Retinal pigment epithelial cell (primary cell): ENCODE data around the gene LMBR1.

Source experiments
- DNase-seq: peaks from one replicate; pipeline ENCODE4 v3.0.0-alpha.2; 2010; ENCODE audit warnings: low read depth
- H3K4me3 ChIP-seq: 2 replicates; pipeline ENCODE4 v1.5.1; 2011; ENCODE audit warnings: mild to moderate bottlenecking, low read length, control low read depth, moderate library complexity
- CTCF ChIP-seq: conservative IDR thresholded peaks from 2 replicates; pipeline ENCODE4 v1.5.1; 2011; ENCODE audit warnings: low read depth, low read length, control low read depth, inconsistent platforms

Gene LMBR1

GRCh38 chr7:156765901-156766656, 126.9 kb downstream of the LMBR1 start:
- no peak for DNase-seq
- TF ChIP-seq CTCF, result no peak
- H3K4me3 ChIP-seq, result no peak overlapping the region

- TF ChIP-seq CTCF, result no peak
- no peak overlapping the region for H3K4me3 ChIP-seq
- DNase-seq, result no peak
Measured at GRCh38 chr7:156764766-156765165, 128.2 kb downstream of the LMBR1 start.

- peak; percentile 81 for TF ChIP-seq CTCF
- H3K4me3 ChIP-seq, result no peak overlapping the region
- DNase-seq, result peak; percentile 36
Measured at GRCh38 chr7:156764016-156764669, 128.8 kb downstream of the LMBR1 start.

DNA sequence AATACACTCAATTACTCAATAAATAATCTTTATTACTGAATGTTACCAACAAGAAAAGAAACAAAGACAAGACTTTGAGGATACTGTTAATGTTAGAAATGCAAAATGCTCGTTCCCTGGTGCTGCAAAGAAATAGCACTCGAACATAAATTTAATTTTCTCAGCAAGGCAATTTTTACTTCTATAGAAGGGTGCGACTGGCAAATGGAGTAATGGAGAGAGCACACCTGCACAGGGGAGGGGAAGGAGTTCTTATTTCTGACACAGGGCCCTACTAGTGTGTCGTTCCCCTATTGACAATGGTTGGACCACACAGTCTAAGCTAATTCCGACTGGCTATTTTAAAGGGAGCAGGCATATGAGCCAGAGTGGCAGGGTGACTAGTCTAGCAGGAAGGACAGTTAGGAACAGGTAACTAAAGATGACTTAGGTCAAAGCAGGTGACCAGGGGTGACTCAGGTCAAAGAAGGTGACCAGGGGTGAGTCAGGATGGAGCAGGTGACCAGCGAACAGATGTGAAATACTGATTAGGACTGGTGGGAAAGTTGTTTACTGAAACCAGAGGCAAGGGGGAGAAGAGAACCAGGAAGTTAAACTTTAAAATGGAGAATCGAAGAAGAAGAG, 133.3 kb downstream of the LMBR1 start:
- DNase-seq, result no peak
- no peak overlapping the region for H3K4me3 ChIP-seq
- no peak for TF ChIP-seq CTCF

- TF ChIP-seq CTCF, result no peak
- DNase-seq, result no peak
- no peak overlapping the region for H3K4me3 ChIP-seq
Measured at GRCh38 chr7:156759143-156759542, 133.8 kb downstream of the LMBR1 start.

DNA sequence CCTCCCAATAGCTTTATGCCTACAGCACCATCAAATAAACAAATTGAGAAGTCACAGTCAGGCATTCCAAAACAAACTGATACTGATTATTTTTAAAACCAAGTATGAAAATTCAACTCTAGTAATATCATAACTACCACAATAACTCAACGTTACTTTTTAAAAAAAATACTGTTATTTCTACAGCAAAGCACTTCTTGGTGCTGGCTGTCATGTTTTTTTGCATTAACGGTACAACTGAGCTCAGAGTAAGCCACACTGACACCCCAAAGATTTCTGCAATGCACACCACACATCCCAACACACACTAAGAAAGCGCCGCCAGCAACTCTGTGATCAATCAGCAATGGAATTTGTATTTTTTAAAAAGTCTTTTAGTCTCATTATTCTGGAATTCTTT, 138.8 kb downstream of the LMBR1 start:
- TF ChIP-seq CTCF, result no peak
- DNase-seq, result no peak
- no peak overlapping the region for H3K4me3 ChIP-seq

- no peak for DNase-seq
- no peak for TF ChIP-seq CTCF
- no peak overlapping the region for H3K4me3 ChIP-seq
Measured at GRCh38 chr7:156753630-156754029, 139.4 kb downstream of the LMBR1 start.
